ENCODE results near the gene FOXD1.
"Not testable (repeated sequence)": the region's sequence is repeated elsewhere in the genome, so short reads cannot be mapped to it uniquely, and the experiment has no call there.

Gene FOXD1

GRCh38 chr5:73468638-73469037, 20.1 kb upstream of the FOXD1 start:
- not testable (repeated sequence) for H3K27ac ChIP-seq, H3K4me3 ChIP-seq

- Histone ChIP-seq H3K4me3 (no peak overlapping the region), H3K27ac (no peak overlapping the region)
Measured at GRCh38 chr5:73464016-73464745, 15.6 kb upstream of the FOXD1 start.

GRCh38 chr5:73460133-73460532, 11.6 kb upstream of the FOXD1 start:
- no peak overlapping the region for H3K27ac ChIP-seq
- no peak overlapping the region for H3K4me3 ChIP-seq

GRCh38 chr5:73459366-73459765, 10.8 kb upstream of the FOXD1 start:
- H3K4me3 ChIP-seq, result no peak overlapping the region
- H3K27ac ChIP-seq, result no peak overlapping the region

- H3K4me3 ChIP-seq, H3K27ac ChIP-seq: not testable (repeated sequence)
Measured at GRCh38 chr5:73456462-73456861, 7.9 kb upstream of the FOXD1 start.

DNA sequence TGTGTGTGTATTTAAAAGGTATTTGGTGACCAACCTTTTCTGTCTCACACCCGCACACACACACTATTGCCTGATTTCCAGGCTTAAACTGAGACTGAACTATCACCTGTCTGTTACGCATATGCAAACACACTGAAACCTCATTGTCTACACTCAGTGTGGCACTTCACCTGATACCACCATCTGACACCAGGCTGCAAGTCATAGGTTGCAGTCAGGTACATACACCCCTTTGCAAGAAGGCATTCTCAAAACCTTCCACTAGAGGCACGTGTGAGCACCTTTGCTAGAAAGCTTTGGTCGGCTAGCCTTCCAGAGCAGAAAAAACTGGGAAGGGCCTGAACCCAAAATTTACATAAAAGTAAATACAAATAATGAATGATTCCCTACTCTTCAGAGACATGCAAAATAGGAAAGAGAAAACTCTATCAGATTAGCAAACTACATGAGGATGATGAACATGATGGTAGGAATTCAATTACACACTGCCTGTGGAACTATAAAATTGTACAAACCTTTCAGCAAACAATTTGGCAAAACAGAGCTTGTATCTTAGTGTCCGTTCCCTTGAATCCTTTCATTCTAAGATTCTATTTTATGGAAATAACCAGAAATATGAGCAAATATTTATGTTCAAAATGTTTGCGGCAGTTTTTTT, 5.9 kb upstream of the FOXD1 start:
- Histone ChIP-seq H3K4me3 (no peak overlapping the region), H3K27ac (no peak overlapping the region)

- Histone ChIP-seq H3K27ac (no peak overlapping the region), H3K4me3 (no peak overlapping the region)
Measured at GRCh38 chr5:73452215-73452614, 3.6 kb upstream of the FOXD1 start.

DNA sequence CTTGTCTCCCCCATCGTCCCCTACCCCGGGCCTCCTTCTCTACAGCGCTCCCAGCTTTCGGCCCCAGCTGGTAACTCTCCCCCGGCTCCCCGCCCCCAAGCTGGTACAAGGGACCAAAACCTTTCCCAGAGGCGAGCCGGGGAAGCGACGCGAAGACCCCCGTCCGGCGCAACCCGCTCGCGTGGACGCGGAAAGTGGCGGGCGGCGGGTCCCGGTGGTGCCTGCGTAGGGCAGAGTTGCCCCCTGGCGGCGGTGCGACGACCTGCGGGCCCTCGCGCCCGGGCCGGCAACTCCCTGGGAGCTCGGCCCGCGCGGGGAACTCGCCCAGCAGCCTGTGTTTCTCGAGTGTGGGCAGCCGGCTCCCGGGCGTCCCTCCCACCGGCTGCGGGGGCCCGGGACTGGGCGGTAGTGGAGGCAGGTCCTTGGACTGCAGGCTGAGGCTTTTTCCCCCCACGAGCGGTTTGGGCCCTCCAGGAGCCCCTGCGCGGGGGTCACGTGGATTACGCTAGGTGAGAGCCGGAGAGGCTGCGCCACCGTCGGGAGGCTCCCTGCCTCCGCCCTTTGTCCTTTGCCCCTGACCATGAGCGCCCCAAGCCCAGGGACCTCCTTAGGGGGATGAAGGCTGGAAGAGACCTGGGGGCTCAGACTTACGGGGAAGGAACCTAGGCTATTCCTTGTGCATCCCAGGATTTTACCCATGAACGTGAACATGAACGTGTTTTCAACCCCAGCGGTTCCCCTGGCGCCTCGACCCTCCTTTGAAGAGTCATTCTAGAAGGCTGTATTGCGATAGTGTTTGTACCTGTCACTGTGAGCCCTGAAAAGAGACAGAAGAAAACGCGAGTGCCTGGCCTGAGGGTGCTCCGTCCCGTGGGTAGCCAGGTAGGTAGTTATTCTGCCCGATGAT, 2.9 kb upstream of the FOXD1 start:
- peak overlapping the region in 3 of 7 experiments; percentile 16 to 23 (median 22) for H3K4me3 ChIP-seq
- no peak overlapping the region for H3K27ac ChIP-seq

- H3K27ac ChIP-seq, result no peak overlapping the region
- peak overlapping the region in 3 of 7 experiments; percentile 16 to 23 (median 22) for H3K4me3 ChIP-seq
Measured at GRCh38 chr5:73450672-73451223, 2.2 kb upstream of the FOXD1 start.

- Histone ChIP-seq H3K27ac (no peak overlapping the region), H3K4me3 (no peak overlapping the region)
Measured at GRCh38 chr5:73450137-73450536, 1.6 kb upstream of the FOXD1 start.

GRCh38 chr5:73447530-73448462, 781 bp downstream of the FOXD1 start:
- Histone ChIP-seq H3K4me3 (peak overlapping the region; percentile 25 to 48 (median 39)), H3K27ac (peak overlapping the region in 4 of 21 experiments; percentile 44 to 58 (median 52))

GRCh38 chr5:73446631-73447529, 1.7 kb downstream of the FOXD1 start:
- Histone ChIP-seq H3K4me3 (peak overlapping the region in 4 of 7 experiments; percentile 3 to 48 (median 32)), H3K27ac (no peak overlapping the region)

- Histone ChIP-seq H3K4me3 (peak overlapping the region in 3 of 7 experiments; percentile 3 to 47 (median 17)), H3K27ac (no peak overlapping the region)
Measured at GRCh38 chr5:73445665-73446630, 2.6 kb downstream of the FOXD1 start.

- Histone ChIP-seq H3K4me3 (no peak overlapping the region), H3K27ac (no peak overlapping the region)
Measured at GRCh38 chr5:73444499-73445438, 3.8 kb downstream of the FOXD1 start.

GRCh38 chr5:73443829-73444498, 4.6 kb downstream of the FOXD1 start:
- H3K27ac ChIP-seq, result no peak overlapping the region
- no peak overlapping the region for H3K4me3 ChIP-seq
